GM13977 (cell line): ENCODE measurements around the gene RIBC2.

ENCODE experiments used
- DNase-seq: peaks from one replicate; pipeline ENCODE4 v3.0.0; 2012; ENCODE audit warnings: low spot score
- CTCF ChIP-seq: IDR thresholded peaks from 2 replicates; pipeline ENCODE4 v1.5.1; 2012; ENCODE audit warnings: mild to moderate bottlenecking, control low read depth; ENCODE audit not compliant: insufficient read depth; ENCODE audit errors: extremely low read depth, missing control alignments
- in situ Hi-C: fragments of 300-500 bp; cut with MboI; formaldehyde crosslinking; loops from one replicate; pipeline ENCODE4 v1.12.0; 2022; ENCODE audit warnings: low sequenced_read_pairs, low pct_unique_long_range_greater_than_20kb, mixed read lengths, inconsistent platforms; ENCODE audit not compliant: unreplicated experiment

The RIBC2 gene

GRCh38 chr22:45418056-45418769, 4.7 kb downstream of the RIBC2 start:
- no peak for TF ChIP-seq CTCF
- in situ Hi-C loops, result no loop called here
- DNase-seq, result no peak

GRCh38 chr22:45418770-45419138, 5.3 kb downstream of the RIBC2 start:
- DNase-seq, result no peak
- in situ Hi-C loops, result no loop called here
- TF ChIP-seq CTCF, result no peak

- DNase-seq, result no peak
- no peak for TF ChIP-seq CTCF
- in situ Hi-C loops, result no loop called here
Measured at GRCh38 chr22:45420011-45420410, 6.5 kb downstream of the RIBC2 start.

- in situ Hi-C loops, result no loop called here
- TF ChIP-seq CTCF, result no peak
- no peak for DNase-seq
Measured at GRCh38 chr22:45420539-45420938, 7.0 kb downstream of the RIBC2 start.

GRCh38 chr22:45421349-45422055, 8.0 kb downstream of the RIBC2 start:
- DNase-seq, result no peak
- in situ Hi-C loops, result no loop called here
- TF ChIP-seq CTCF, result no peak

GRCh38 chr22:45422237-45422983, 8.9 kb downstream of the RIBC2 start:
- no peak for TF ChIP-seq CTCF
- DNase-seq, result no peak
- in situ Hi-C loops, result no loop called here
